Activated B cell treated with CpG ODN at 0.5 μM for 24 hours (primary cell): ENCODE measurements around the gene ABCG1. TPM values are rescaled to one million over a fixed set of nuclear protein-coding genes. Genes with fewer than 3 reads are reported as not detected.

Experiments
- ATAC-seq: fragments of 200-7000 bp; cut with Tn5 transposase; one replicate; pipeline ENCODE4 v1.10.0; 2021; ENCODE audit warnings: low read depth, mild to moderate bottlenecking, moderate library complexity
- CTCF ChIA-PET: fragments of 350-600 bp; sonication (Branson Sonifier 250); formaldehyde crosslinking; loops from one replicate; lab custom pipeline; 2021; ENCODE audit warnings: antibody characterized with exemption; lab: Charles Lee
- POLR2A ChIA-PET: fragments of 350-600 bp; sonication (Branson Sonifier 250); formaldehyde crosslinking; loops from one replicate; lab custom pipeline; 2021; ENCODE audit warnings: antibody characterized with exemption; lab: Charles Lee
- DNase-seq: peaks from one replicate; pipeline ENCODE4 v3.0.0; 2022
- H3K27ac Mint-ChIP-seq: one replicate; pipeline ENCODE4 v1.8.0; 2020; ENCODE audit warnings: mixed read lengths
- H3K27me3 Mint-ChIP-seq: one replicate; pipeline ENCODE4 v1.8.0; 2021; ENCODE audit warnings: mixed read lengths
- H3K36me3 Mint-ChIP-seq: one replicate; pipeline ENCODE4 v1.8.0; 2021; ENCODE audit warnings: low read depth, mixed read lengths
- H3K4me1 Mint-ChIP-seq: one replicate; pipeline ENCODE4 v1.8.0; 2021; ENCODE audit warnings: mixed read lengths
- H3K4me3 Mint-ChIP-seq: one replicate; pipeline ENCODE4 v1.8.0; 2020; ENCODE audit warnings: mild to moderate bottlenecking, mixed read lengths
- H3K9me3 Mint-ChIP-seq: one replicate; pipeline ENCODE4 v1.8.0; 2020; ENCODE audit warnings: mixed read lengths
- CTCF ChIP-seq: fragments of 200-600 bp; IDR thresholded peaks from one replicate; pipeline ENCODE4 v1.8.0; 2022; ENCODE audit warnings: antibody characterized with exemption, mild to moderate bottlenecking
- intact Hi-C: fragments of 100-400 bp; cut with micrococcal nuclease; formaldehyde crosslinking; loops from one replicate; pipeline ENCODE4 v1.15.1; 2024
- total RNA-seq: library from RNA; stranded (reverse); gene quantifications from 2 replicates; pipeline ENCODE4 v1.2.3, GENCODE V29; 2022

Gene ABCG1
- total RNA-seq, 1 donor from 2014 or later: 3.4 TPM

GRCh38 chr21:42233067-42233961 is 14.4 kb downstream of the ABCG1 start:
- peak overlapping the region; percentile 69 for H3K4me3 Mint-ChIP-seq
- H3K27ac Mint-ChIP-seq: peak overlapping the region; percentile 80
- POLR2A ChIA-PET: interaction anchor here (0.7 to 3.0 kb wide), 9 partner anchors 9 to 302 kb away, joined by 3 to 37 read pairs (median 4); partner anchors contain the start of gene ABCG1
- ATAC-seq: peak; percentile 53
- no peaks in the 10 kb centered on the region for H3K9me3 Mint-ChIP-seq
- peaks cover 10% of the 10 kb centered on the region for H3K36me3 Mint-ChIP-seq
- CTCF ChIA-PET: interaction anchor here (0.5 to 3.5 kb wide), 9 partner anchors 13 to 250 kb away, joined by 3 to 15 read pairs (median 4); partner anchors contain the start of gene ABCG1
- H3K4me1 Mint-ChIP-seq: peaks cover 94% of the 10 kb centered on the region
- intact Hi-C loops: loop anchor here (1.0 to 2.0 kb wide), 6 partner anchors 9 to 227 kb away; no protein-coding TSS in a partner anchor
- no peaks in the 10 kb centered on the region for H3K27me3 Mint-ChIP-seq
- peak; percentile 44 for DNase-seq
- TF ChIP-seq CTCF: no peak

DNA sequence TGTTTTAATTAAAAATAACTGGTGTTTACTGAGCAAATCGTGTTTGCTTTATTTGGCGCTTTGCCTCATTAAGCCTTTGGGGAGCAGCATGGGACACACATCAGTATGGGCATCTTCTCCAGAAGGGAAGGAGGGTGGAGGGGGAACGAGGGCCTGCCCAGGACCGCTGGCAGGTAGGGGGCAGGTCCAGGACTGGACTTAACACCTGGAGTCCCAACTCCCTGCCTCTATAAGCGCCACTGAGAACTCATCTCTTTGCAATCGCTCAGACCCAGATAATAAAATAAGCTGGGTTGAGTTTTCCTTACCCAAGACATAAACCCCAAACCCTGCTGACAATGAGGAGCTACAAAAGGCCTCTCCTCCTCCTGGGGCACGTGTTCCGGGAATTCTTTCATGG is 15.1 kb downstream of the ABCG1 start:
- no peaks in the 10 kb centered on the region for H3K27me3 Mint-ChIP-seq
- ATAC-seq (no peak), DNase-seq (no peak)
- peak overlapping the region; percentile 80 for H3K27ac Mint-ChIP-seq
- H3K4me1 Mint-ChIP-seq: peaks cover 94% of the 10 kb centered on the region
- H3K9me3 Mint-ChIP-seq: no peaks in the 10 kb centered on the region
- peaks cover 10% of the 10 kb centered on the region for H3K36me3 Mint-ChIP-seq
- no peak for TF ChIP-seq CTCF
- intact Hi-C loops: no loop called here
- H3K4me3 Mint-ChIP-seq: peak overlapping the region; percentile 70
- CTCF ChIA-PET: interaction anchor here (1.0 to 3.5 kb wide), 7 partner anchors 14 to 88 kb away, joined by 3 to 15 read pairs (median 6); partner anchors contain the start of gene ABCG1
- POLR2A ChIA-PET: interaction anchor here (1.7 to 3.0 kb wide), 3 partner anchors 15 to 294 kb away, joined by 4 to 37 read pairs (median 7); partner anchors contain the start of gene ABCG1

- POLR2A ChIA-PET: interaction anchor here (1.7 to 3.0 kb wide), 3 partner anchors 15 to 293 kb away, joined by 4 to 37 read pairs (median 7); partner anchors contain the start of gene ABCG1
- TF ChIP-seq CTCF: no peak
- H3K9me3 Mint-ChIP-seq: no peaks in the 10 kb centered on the region
- peak; percentile 67 for ATAC-seq
- H3K36me3 Mint-ChIP-seq: peaks cover 6% of the 10 kb centered on the region
- DNase-seq: peak; percentile 69
- H3K27ac Mint-ChIP-seq: no peak overlapping the region
- peaks cover 88% of the 10 kb centered on the region for H3K4me1 Mint-ChIP-seq
- intact Hi-C loops: no loop called here
- H3K27me3 Mint-ChIP-seq: no peaks in the 10 kb centered on the region
- H3K4me3 Mint-ChIP-seq: peak overlapping the region; percentile 77
- CTCF ChIA-PET: interaction anchor here (1.0 to 3.5 kb wide), 5 partner anchors 14 to 71 kb away, joined by 3 to 15 read pairs (median 6); partner anchors contain the start of gene ABCG1
Measured at GRCh38 chr21:42234464-42235241, 15.7 kb downstream of the ABCG1 start.

DNA sequence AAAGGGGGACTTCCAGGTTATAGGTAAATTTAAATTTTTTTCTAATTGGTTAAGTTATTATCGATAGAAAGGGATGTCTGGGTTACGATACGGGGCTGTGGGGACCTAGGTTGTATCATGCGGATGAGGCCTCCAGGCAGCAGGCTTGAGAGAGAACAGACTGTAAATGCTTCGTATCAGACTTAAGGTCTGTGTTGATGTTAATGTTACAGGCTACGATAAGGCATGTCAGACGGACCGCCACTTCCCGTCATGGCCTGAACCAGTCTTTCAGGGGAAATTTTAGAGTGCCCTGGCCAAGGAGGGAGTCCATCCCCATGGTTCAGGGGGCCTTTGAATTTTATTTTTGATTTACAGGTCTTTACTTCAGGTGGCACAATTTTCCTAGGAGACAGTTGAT is 16.7 kb downstream of the ABCG1 start:
- H3K9me3 Mint-ChIP-seq: no peaks in the 10 kb centered on the region
- no peak overlapping the region for H3K27ac Mint-ChIP-seq
- intact Hi-C loops: no loop called here
- ATAC-seq (no peak), DNase-seq (no peak)
- ChIA-PET CTCF (interaction anchor here (1.8 to 3.5 kb wide), 2 partner anchors 15 to 23 kb away, joined by 7 to 15 read pairs; no protein-coding TSS in a partner anchor), POLR2A (no interaction called here)
- H3K4me1 Mint-ChIP-seq: peaks cover 81% of the 10 kb centered on the region
- peak overlapping the region; percentile 77 for H3K4me3 Mint-ChIP-seq
- H3K27me3 Mint-ChIP-seq: no peaks in the 10 kb centered on the region
- H3K36me3 Mint-ChIP-seq: peaks cover under 1% of the 10 kb centered on the region
- TF ChIP-seq CTCF: no peak
